ENCODE results near the gene LGALS12. TPM values are rescaled to one million over a fixed set of nuclear protein-coding genes. Genes with fewer than 3 reads are reported as not detected.

The LGALS12 gene
- 10.1 TPM for total RNA-seq (2013)
- polyA plus RNA-seq (10 to 100 TPM in 2 of 3 donors, 1 to 10 TPM in 1; 6.8 to 16.3 (median 13.5) TPM), polyA minus RNA-seq (7.5 and 10.1 TPM in 2 replicates), total RNA-seq (0.34 to 6.5 (median 3.6) reads per million in 11 experiments)

- Histone ChIP-seq H3K36me3 (replicated peaks in 1 of 2; ENCODE audit: control insufficient read depth in 1 of 2, insufficient read depth in 2 of 2, low read length in 2 of 2) (peaks cover 21 to 27% of the 10 kb centered on the region in 2 donors), H3K4me3 (replicated peaks in 1 of 3; ENCODE audit: low read depth in 2 of 3, low read length in 3 of 3) (peak within 1 kb of the TSS; percentile 32 to 79 (median 36)), H3K9ac (ENCODE audit: insufficient read depth, low read length, poor library complexity, severe bottlenecking) (peak within 1 kb of the TSS; percentile 44), H3K79me2 (ENCODE audit: insufficient read depth, low read length) (peaks cover 22% of the 10 kb centered on the region), H3K27me3 (ENCODE audit: control insufficient read depth in 2 of 2, insufficient read depth in 2 of 2, low read length in 2 of 2) (no peaks in the 10 kb centered on the region), H3K4me1 (ENCODE audit: control insufficient read depth in 1 of 2, insufficient read depth in 2 of 2, low read length in 2 of 2) (peaks cover 74 to 75% of the 10 kb centered on the region in 2 donors), H3K9me3 (replicated peaks in 1 of 2; ENCODE audit: control insufficient read depth in 1 of 2, insufficient read depth in 1 of 2, low read length in 2 of 2) (no peaks in the 10 kb centered on the region), H3K4me2 (replicated peaks; ENCODE audit: extremely low read depth, low read length, poor library complexity, severe bottlenecking) (peak within 1 kb of the TSS; percentile 87), H3K27ac (ENCODE audit: low read depth in 1 of 2, low read length in 2 of 2) (peak within 1 kb of the TSS; percentile 43 to 60), H4K20me1 (ENCODE audit: insufficient read depth, low read length) (no peaks in the 10 kb centered on the region), H2AFZ (ENCODE audit: insufficient read depth, low read depth, low read length, poor library complexity, severe bottlenecking) (peak within 1 kb of the TSS; percentile 38)
- H3K4me1 Mint-ChIP-seq = peaks cover 71% of the 10 kb centered on the region
- H3K4me3 Mint-ChIP-seq = peak within 1 kb of the TSS; percentile 77 to 93
- peak within 1 kb of the TSS; percentile 78 to 97 (median 92) for H3K27ac Mint-ChIP-seq
- intact Hi-C loops (cut with micrococcal nuclease) = loop anchor here in 1 of 2 donors (10.0 kb wide), 1 partner anchor 119 kb away; no protein-coding TSS in a partner anchor
- peaks cover 23 to 30% of the 10 kb centered on the region in 2 donors for H3K36me3 Mint-ChIP-seq
- H3K27me3 Mint-ChIP-seq (ENCODE audit: low read depth in 3 of 3) = no peaks in the 10 kb centered on the region
- H3K9me3 Mint-ChIP-seq = peaks cover 0 to 7% (median 3%) of the 10 kb centered on the region in 7 donors
- TF ChIP-seq CTCF (IDR thresholded peaks at IDR 0.05) = no peak
- 1% methylated on average over 11 of the region's 15 CpGs for WGBS (ENCODE audit: insufficient coverage)
- peak; percentile 45 to 64 (median 47) for DNase-seq
Observed at GRCh38 chr11:63505857-63506528, at the start of gene LGALS12. TSS of gene LGALS12 (plus strand) at chr11:63506084. CDS start at chr11:63506459, 375 bp downstream.

- H3K27me3 ChIP-seq (ENCODE audit: control insufficient read depth in 2 of 2, insufficient read depth in 2 of 2, low read length in 2 of 2) = no peaks in the 10 kb centered on the region
- Mint-ChIP-seq H3K9me3 (peaks cover 0 to 1% (median 0%) of the 10 kb centered on the region in 7 donors), H3K4me1 (peaks cover 6% of the 10 kb centered on the region), H3K36me3 (no peaks in the 10 kb centered on the region), H3K4me3 (no peak overlapping the region), H3K27ac (no peak overlapping the region), H3K27me3 (ENCODE audit: low read depth in 3 of 3) (peaks cover 0 to 7% (median 3%) of the 10 kb centered on the region in 3 donors)
- no peaks in the 10 kb centered on the region for H3K36me3 ChIP-seq (replicated peaks in 1 of 2; ENCODE audit: control insufficient read depth in 1 of 2, insufficient read depth in 2 of 2, low read length in 2 of 2)
- no peaks in the 10 kb centered on the region for H3K79me2 ChIP-seq (ENCODE audit: insufficient read depth, low read length)
- TF ChIP-seq CTCF (IDR thresholded peaks at IDR 0.05) = no peak
- 88% methylated on average over 5 of the region's 6 CpGs for WGBS (ENCODE audit: insufficient coverage)
- H4K20me1 ChIP-seq (ENCODE audit: insufficient read depth, low read length) = no peaks in the 10 kb centered on the region
- no peak overlapping the region for H3K27ac ChIP-seq (ENCODE audit: low read depth in 1 of 2, low read length in 2 of 2)
- H3K4me3 ChIP-seq (replicated peaks in 1 of 3; ENCODE audit: low read depth in 2 of 3, low read length in 3 of 3) = no peak overlapping the region
- H3K9ac ChIP-seq (ENCODE audit: insufficient read depth, low read length, poor library complexity, severe bottlenecking) = no peak overlapping the region
- intact Hi-C loops (cut with micrococcal nuclease) = no loop called here
- DNase-seq = no peak
- H3K9me3 ChIP-seq (replicated peaks in 1 of 2; ENCODE audit: control insufficient read depth in 1 of 2, insufficient read depth in 1 of 2, low read length in 2 of 2) = no peaks in the 10 kb centered on the region
- no peak overlapping the region for H2AFZ ChIP-seq (ENCODE audit: insufficient read depth, low read depth, low read length, poor library complexity, severe bottlenecking)
- H3K4me2 ChIP-seq (replicated peaks; ENCODE audit: extremely low read depth, low read length, poor library complexity, severe bottlenecking) = no peak overlapping the region
- H3K4me1 ChIP-seq (ENCODE audit: control insufficient read depth in 1 of 2, insufficient read depth in 2 of 2, low read length in 2 of 2) = no peaks in the 10 kb centered on the region
Observed at GRCh38 chr11:63459586-63459985, 46.3 kb upstream of the LGALS12 start.

Measured in CD14-positive monocyte (primary cell).